Inflammatory macrophage treated with lipopolysaccharide for 4 hours (primary cell): Measurements from ENCODE around the gene GAS2L2.

ENCODE experiments used
- DNase-seq: peaks from one replicate; pipeline ENCODE4 v3.0.0-alpha.2; 2020

GAS2L2 gene

DNA sequence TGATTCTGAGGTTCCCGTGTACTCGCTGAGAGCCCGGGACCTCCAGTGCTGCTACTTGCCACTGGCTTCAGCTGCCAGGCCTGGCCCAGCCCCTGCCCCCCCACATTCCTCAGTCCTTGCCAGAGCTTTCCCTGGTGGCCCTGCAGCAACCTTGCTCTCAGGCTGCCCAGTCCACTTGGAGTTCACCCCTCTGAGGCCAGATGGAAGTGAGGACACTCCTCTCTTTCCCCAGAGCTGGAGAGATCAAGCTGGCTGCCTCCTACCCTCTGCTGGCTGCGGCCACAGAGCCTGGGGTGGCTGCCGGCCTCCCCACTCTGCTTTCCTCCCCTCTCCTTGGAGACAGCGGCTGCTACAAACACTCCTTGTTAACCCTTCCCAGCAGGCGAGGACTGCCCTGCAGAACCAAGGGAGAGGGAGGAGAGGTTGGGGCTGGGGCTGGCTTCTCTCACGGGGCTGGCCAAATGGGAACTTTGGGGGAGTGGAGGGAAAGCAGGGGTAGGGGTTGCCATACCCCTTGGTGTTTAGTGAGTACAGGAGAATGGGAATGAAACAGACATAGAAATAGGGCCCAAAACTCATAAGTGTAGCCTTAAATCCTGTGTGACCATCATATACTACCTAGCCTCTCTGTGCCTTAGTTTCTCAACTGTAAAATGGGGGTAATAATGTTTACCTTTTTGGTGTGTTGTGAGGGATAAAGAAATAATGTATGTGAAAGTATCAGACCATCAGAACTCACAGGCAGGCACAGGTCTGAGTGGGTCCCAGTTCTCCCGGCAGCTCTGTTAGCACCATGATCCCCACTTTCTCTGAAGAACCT is at the start of gene GAS2L2:
GAS2L2 (minus strand) TSS at position 295 of the 820 bp plus-strand sequence. CDS start 389 bp downstream, outside the sequence.
- no peak for DNase-seq

DNA sequence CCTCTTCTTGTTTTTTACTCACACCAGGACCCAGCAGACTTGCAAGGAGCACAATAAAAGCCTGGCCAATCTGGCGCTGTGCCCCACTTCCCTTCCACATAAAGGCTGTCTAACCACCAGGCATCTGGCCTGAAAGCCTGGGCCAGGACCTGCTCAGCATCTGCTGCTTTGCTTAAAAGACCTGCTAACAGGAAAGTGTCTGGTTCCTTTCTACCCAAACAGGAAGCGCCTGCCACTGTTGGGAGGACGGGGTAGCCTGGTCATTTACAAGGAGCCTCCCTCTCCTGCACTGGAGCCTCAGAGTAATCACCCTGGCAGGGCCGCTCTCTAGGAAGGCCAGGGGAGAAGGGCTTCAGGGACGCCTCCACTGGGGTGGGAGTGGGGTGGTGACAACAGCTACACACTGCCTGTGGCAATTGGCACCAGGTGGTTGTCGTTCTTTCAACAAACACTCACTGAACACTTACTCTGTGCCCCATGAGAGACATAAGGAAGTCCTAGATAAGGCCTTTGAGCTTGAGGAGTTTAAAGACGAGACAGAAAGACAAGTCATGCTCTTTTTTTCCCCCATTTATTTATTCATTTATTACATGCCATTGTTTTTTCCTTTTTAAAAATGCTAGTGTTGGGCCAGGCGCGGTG is 48.7 kb upstream of the GAS2L2 start:
- DNase-seq, result no peak

DNA sequence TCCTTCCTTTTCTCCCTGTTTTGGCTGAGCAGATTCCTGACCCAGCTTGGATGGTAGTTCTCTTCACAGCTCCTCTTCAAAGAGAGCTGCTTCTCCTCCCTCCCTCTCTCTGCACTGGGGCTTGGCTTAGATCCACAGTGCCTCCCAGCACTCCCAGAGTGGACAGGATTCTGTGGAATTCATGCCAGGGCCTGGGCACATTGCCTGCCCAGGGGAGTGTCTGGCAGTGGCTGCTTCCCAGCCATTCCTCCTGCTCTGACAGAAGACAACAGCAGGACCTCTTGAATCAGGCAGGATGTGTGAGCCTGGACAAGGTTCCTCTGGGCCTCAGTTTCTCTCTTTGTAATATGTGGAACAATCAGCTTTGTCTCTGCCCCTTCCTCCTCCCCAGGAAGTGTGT is 46.9 kb upstream of the GAS2L2 start:
- DNase-seq, result no peak

DNA sequence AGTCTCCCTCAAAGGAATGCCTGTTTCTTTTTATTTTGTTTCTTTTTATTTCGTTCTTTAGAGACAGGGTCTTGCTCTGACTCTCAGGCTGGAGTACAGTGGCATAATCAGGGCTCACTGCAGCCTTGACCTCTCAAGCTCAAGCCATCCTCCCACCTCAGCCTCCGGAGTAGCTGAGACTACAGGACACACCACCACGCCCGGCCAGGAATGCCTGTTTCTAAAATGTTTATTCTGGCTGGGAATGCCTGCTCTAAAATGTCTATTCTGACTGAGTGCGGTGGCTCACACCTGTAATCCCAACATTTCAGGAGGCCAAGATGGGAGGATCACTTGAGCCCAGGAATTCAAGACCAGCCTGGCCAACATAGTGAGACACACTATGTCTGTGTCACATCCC is 44.9 kb upstream of the GAS2L2 start:
- no peak for DNase-seq

DNA sequence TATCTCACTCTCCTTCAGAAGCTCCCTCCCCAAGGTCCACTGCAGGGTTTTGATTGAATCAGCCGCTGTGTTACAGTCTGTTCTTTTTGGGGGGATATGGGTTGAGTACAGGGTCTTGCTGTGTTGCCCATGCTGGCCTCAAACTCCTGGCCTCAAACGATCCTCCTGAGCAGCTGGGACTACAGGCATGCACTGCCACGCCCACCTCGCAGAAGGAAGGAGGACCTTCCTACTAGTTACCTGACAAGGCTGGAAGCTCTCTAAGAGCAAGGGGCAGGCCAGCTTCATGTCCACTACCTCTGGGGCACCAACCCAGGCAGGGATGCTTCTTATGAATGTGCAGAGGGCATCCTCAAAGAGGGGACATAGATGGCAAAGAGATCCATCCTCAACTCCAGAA is 44.3 kb upstream of the GAS2L2 start:
- no peak for DNase-seq

DNA sequence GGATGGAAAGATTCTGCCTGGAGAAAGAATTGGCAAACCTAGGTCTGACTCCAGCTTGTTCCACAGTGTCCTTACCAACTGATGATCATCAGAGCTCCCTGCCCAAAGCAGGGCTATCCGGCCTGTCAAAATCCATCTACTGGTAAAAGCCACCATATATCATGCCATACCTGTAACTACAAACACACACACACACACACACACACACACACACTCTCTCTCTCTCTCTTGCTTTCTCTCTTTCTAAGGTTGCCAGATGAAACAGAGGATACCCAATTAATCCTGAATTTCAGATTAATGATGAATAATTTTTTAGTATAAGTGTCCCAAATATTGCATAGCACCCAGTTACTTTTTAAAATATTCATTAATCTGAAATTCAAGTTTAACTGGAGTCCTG is 43.9 kb upstream of the GAS2L2 start:
- DNase-seq, result no peak

DNA sequence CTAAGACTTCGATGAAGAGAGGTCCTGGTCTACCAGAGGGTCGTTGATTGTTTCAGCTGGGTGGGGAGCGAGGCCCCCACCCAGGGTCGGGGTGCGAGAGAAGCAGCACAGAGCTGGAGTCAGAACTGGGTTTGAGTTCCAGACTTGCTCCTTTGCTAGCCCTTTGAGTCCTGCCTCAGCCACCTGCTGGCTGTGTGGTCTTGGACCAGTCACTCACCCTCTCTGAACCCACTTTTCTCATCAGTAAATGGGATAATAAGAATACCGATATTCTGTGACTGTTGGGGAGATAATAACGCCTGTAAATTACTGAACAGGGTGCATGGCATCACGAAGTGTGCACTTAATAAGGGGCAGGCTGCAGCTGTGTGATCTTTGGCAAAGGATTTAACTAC is 42.8 kb upstream of the GAS2L2 start:
- no peak for DNase-seq

DNA sequence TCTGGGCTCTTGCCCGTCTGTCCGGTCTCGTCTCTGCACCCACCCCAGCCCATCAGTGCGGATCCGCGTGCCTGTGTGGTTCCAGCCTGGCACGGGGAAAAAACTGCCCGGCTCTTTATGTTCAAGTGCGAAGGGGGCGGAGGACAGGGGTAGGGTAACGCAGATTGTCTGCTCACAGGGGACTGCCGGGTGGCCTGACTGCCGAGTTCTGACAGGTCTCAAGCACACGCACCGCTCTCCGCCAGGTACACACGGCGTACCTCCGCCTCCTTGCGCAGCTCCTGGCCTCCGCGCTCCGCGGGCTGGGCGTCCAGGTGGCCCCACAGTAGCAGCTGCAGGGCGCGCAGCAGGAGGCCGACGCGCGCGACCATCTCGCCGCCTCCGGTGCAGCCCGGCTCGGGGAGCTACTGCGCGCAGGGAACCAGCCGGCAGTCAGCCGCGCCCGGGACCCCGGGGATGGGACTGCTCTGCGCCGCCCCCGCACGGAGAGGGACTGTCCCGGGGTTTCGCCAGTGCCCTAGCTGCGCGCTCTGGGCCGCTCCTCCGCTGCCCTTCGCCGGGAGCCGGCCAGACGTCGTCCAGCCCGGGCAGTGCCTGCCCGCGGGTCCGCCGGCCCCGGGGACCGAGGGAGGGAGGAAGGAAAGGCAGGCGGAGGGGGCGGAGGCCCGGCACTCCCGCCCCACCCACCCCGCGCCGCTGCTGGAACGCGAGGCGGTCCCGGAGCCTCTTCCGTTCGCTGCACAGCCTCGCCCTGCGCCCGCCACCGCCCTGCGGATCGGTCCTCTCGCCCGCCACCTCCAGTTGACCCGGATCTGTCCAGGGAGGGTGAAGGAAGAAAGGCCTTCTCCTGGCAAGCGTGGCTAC is 42.2 kb upstream of the GAS2L2 start, which contains the start of gene MMP28:
MMP28 (minus strand) TSS at position 635 of the 864 bp plus-strand sequence; CDS start at position 371, 264 bp downstream.
- DNase-seq, result peak; percentile 13

DNA sequence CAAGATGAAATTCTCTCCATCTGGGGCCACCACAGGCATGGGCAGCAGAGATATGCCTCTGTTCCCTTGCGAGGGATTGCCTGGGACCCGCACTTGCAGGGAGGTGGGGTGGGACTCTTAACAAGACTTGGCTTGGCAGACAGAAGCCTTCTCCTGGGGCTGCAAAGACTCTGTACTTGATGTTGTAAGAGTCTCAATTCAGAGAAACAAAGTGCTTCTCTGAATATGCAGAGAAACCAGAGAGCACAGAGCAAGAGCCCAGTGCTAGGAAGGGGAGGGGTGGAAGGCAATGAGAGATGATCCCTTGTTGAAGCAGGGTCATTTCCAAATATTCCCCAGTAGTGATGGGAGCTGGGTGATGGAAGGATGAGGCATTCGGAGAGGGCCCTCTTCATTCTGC is 40.2 kb upstream of the GAS2L2 start:
- DNase-seq, result no peak

DNA sequence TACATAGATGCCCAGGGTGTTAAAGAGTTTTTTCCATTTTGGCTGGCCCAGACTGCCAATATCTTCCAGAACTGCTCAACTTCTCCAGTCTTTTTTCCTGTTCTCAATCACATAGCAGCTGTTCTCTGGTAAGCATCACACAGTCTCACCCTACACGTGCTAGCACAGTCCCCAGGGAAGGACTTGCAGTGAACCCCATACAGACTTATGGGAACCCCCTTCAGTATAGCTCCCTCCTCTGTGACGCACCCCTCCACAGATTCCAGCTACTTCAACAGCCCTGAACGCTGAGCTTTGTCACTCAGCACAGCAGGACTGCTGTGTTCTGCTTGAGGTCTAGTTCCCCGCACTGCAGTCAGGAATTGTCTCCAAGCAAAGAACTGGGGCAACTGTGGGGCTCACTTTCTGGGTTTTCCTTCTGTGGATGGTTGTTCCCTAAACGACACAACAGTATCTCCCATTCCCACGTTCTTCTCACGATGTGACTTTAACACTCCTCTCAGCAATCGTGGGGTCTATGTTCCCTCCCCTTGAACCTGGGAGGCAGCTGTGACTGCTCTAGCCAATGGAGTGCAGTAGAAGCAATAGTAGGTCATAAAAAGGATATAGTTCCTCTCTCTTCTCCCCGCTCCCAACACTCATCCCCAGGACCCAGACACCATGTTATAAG is 38.8 kb upstream of the GAS2L2 start:
- no peak for DNase-seq

DNA sequence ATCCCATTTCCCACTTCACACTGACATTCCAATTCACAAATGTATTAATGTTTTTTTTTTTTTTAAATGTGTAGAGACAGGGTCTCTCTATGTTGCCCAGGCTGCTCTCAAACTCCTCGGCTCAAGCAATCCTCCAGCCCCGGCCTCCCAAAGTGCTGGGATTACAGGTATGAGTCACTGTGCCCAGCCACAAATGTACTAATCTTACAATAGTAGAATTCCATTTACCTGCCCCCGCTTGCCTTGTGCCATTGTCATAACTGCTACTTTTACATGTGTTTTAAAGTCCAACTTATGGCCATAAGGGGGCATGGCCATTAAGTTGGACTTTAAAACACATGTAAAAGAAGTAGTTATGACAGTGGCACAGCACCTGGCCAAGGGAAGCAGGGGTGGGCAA is 37.8 kb upstream of the GAS2L2 start:
- DNase-seq, result no peak

DNA sequence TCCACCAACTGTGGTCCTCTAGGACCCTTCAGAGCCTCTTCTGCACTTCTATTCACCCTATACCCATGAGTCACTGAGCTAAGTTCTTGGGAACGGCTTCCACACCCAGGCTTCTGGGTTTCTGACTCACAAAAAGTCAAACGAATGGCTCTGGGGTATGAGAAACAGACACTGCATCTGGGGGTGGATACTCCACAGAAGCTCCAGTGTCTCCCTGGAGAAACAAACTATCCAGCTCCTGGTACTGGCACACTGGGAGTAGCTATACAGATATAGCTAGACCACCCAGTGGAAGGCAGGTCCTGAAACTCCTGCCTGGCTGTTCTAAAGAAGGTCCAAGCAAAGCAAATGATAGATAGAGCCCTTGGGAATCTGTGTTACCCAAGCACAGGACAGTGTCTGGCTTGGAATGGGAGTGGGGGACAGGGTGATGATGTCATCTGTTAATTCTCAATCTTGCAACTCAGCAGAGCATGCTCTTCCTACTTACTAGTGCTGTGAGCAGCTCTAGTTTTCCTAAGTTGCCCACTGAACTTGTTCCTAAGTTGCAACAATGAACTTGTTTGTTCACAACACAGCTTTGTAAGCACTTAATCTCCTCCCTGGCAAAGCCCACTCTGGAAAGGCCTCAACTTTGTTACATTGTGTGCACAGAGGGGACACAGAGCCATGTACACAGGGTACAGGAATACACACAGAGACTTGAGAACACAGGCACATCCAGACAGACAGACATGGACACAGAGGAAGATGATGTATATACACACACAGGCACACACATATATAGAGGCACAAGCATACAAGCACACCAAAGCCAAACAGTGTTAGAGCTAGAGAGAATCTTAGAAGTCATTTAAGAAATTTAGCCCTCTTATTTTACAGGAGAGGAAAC is 35.7 kb upstream of the GAS2L2 start:
- DNase-seq, result no peak

DNA sequence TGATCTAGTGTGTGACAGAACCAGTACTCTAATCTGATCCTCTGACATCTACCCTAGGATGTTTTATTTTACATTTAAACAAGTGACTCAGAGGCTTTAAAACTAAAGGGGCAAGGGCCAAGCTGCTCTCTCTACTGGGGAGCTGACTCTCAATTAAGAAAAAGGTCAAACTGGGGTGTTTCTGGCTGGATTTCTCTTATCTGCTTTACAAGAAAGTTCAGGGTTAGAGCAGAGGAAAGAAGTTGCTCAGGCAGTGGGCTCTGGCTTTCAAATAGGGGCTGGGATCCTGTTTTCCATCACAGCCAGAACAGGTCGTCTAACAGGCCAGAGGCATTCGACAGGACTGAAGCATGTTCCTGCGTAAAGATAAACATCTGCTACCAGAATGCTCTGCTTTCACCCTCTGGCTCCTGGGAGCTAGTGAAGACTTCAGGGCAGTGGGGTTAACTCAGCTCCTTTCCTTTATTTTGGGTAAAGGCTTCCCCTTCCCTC is 33.9 kb upstream of the GAS2L2 start:
- no peak for DNase-seq

DNA sequence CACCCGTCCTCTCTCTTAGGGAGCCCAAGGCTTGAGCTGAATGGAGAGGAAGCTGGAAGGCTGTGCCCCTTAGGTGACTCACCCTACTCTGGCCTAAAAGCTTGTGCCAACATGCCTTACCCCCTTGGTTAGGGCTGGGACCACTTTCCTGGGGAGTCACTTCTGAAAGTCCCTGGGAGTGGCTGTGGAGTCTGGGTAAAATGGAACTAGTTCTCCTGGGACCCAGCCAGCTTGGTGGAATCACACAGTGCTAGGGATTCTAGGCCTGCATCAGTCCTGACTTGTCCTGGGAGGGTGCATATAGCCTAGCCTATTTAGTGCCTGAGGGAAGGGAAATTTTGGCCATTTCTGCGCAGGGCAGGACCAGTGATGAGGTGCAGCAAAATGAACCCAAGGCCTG is 31.9 kb upstream of the GAS2L2 start:
- no peak for DNase-seq

DNA sequence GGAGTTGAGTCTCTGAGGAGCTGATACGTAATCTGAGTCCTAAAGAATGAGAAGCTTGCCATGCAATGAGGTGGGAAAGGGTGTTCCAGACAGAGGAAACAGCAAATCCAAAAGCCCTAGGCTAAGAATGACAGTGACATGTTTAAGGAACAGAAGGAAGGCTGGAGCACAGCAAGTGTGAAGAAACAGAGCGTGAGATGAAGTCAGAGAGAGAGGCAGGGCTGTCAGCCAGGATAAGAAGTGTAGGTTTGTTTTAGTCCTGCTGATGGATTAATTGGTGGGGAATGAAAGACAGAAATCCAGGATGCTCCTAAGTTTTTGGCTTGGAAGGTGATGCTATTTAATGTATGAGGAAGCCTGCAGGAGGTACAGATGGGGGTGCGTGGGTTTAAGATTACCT is 27.9 kb upstream of the GAS2L2 start:
- DNase-seq, result no peak

DNA sequence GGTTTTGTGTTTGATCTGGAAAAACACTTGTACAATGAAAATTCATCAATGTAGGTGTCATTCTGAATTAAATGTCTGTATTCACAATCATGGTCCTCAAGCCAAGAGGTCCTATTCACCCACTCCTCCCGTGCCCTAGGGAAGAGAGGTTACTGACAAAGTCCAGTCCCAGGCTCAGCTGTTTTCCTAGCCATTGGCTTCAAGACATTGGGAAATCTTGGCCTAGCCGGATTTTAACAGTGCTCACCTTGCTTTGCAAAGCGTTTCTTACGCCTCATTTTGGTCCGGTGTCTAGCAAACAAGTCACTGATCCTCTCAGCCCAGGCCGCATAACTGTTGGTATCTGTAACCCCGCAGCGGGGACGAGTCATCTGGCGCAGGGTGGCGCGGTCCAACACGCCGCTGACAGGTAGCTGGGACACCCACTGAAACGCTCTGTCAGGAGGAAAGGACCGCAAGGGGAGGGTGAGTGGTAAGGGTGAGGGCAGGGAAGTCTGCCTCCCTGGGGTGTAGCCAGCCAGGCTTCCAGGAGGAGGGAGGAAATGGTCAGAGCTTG is 25.7 kb upstream of the GAS2L2 start:
- DNase-seq, result no peak

DNA sequence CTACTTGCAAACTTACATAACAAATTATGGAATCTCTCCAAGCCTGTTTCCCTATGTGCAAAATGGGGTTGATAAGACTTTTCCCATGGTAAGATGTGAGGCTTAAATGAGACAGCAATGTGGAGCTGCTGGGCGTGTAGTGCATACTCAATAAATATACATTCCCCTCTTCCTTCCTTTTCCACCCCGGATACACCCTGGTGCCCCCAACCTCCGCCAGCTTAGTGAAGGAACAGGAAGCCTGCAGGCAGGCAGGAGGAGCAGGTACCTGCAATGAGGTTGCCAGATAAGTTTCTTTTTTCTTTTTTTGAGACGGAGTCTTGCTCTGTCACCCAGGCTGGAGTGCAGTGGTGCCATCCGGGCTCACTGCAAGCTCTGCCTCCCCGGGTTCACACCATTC is 22.5 kb upstream of the GAS2L2 start:
- no peak for DNase-seq

DNA sequence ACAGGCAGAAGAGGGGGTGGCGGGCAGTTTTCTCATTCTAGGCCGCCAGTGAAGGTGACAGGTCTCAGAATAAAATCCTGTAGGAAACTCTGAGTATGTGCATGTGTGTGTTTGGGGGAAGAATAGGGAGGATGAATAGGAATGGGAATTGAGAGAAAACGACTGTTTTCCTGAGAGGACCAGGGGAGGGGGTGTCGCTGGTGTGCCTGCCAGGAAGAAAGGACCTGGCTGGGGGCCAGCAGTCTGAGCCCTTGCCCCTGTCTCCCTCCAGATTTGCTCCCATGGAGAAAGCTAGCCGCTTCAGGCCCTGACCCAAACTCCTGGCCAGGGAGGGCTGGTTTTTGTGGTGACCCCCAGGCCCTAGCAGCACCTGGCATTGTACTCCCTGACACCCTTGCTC is 22.0 kb upstream of the GAS2L2 start:
- DNase-seq, result no peak

DNA sequence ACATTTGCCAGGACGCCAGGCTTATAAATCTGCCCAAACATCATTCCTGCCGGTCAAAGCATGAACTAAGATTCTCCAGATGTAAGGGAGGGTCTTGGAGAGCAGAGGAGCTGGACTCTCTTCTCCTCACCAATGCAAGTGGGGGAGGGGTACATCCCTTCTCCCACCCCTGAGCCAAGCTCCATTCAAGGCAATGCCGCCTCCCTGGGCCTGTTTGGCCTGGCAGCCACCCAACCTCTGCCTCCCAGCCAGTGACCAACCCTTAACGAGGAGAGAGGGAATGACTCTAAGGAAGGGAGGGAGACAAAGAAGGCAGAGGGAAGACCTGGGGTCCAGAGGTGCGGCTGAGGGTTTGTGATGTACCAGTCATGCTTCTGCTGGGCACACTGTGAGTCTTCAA is 21.5 kb upstream of the GAS2L2 start:
- DNase-seq, result no peak

DNA sequence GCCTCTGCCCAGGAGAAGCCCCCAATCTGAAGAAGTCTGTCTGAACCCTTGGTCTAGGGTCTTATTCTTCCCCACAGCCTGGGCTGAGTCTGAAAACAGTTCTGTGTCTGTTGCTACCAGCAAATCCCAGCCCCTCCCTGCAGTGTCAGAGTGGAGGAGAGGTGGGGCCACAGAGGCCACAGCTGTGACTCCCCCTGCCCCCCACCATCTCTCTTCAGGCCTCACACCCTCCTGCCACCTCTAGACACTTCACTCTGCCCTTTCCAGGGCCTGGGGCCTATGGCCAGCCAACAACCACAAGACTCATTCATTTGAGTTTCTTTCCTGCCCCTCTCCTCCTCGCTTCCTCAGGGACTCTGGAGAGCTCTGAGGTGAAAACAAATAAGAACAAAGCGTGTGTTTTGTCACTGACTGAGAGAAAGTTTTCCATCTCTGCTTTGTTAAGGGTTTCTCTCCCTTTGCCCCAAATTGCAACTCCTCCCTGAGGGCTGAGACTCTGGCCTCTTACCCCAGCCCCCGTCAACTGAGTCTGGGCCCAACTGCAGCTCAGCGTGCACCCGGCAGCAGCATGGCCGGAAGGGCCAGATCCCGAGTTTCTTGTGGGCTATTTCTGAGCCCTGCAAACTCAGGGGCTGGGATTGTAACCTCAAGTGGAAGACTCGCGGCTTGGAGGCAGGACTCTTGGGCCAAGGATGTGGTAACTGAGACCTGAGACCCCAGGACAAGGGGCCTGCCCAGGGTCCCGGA is 20.8 kb upstream of the GAS2L2 start:
- DNase-seq, result no peak

DNA sequence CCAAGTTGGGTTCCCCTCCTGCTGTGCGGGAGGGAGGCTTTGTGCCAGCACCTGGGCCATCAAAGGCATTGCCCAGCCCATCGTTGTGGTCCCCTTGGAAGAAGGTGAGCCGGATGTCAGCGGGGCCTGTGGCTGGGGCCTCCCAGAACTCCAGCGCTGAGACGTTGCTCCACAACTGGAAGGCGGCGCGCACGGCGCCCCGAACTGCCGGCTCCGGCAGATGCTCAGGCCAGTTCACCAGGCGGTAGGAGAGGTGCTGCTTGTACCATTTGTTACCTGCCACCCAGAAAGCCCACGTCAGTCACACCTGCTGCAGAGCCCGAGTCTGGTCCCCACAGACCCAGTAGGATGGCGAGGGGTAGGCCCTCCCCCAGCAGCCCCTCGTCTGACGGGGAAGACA is 20.1 kb upstream of the GAS2L2 start:
- DNase-seq, result no peak
